ENCODE results near the gene GGTLC3. TPM values are rescaled to one million over a fixed set of nuclear protein-coding genes. Genes with fewer than 3 reads are reported as not detected.
"Not testable (repeated sequence)": the region's sequence is repeated elsewhere in the genome, so short reads cannot be mapped to it uniquely, and the experiment has no call there.

Gene GGTLC3
- total and polyA plus RNA-seq, 2 of the 4 experiments (the other 2 are of a cell fraction), result not detected

DNA sequence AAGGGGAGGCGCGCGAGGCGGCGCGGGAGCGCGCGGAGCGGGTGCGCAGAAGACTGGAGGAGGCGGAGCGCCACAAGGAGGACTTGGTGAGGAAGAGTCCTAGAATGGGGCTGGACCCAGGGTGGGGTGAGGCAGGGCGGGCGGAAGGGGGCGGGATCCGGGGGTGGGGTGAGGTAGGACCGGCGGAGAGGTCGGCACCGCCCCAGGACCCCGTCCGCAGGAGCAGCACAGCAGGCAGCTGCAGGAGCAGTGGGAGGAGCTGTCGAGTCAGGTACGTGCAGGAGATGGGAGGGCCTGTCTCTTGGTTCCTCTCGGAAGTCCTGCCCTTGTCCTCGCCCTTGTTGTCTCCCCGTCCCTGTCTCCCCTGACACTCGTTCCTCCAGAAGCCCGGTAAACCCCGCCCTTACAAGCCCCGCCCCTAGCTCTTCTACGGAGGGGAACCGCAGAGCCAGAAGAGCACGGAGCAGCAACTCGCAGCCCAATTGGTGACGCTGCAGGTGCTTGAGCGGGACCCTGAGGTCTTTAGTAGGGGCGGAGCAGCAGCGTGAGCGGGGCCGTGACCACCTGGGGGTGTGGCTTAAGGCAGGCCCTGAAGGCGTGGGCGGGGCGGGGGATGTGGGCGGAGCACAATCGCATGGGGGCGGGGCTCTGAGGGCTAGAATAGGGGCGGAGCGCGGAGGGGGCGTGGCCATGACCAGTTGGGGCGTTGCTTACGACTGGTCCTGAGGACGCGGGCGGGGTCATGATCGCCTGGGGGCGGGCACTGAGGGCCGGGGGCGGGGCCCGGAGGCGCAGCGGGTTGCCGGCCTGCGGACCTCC, 10.8 kb upstream of the GGTLC3 start:
- H3K79me1 ChIP-seq (ENCODE audit: low read depth in 1 of 2, low read length in 2 of 2); H2AK5ac ChIP-seq (ENCODE audit: low read depth, low read length); H4K20me1 ChIP-seq (ENCODE audit: insufficient read depth, low read length); H3K4me1 ChIP-seq (ENCODE audit: control insufficient read depth, insufficient read depth, low read length); H3K4me2 ChIP-seq (ENCODE audit: low read depth, low read length); H4K5ac ChIP-seq (ENCODE audit: low read depth, low read length); CTCF ChIA-PET; H2AK9ac ChIP-seq (replicated peaks; ENCODE audit: low read depth, low read length, poor library complexity); H3K4ac ChIP-seq (ENCODE audit: low read depth, low read length); H2AFZ ChIP-seq (replicated peaks; ENCODE audit: low read length, poor library complexity); H3K9ac ChIP-seq (ENCODE audit: low read depth, low read length); H3K4me3 ChIP-seq (ENCODE audit: insufficient read depth, low read depth, low read length); H3K14ac ChIP-seq (replicated peaks; ENCODE audit: low read depth, low read length); H3K36me3 ChIP-seq (ENCODE audit: control insufficient read depth, insufficient read depth, low read length); H2BK120ac ChIP-seq (ENCODE audit: low read depth, low read length); intact Hi-C loops (cut with micrococcal nuclease); H4K8ac ChIP-seq (ENCODE audit: low read depth in 2 of 2, low read length in 2 of 2); H3K9me1 ChIP-seq (ENCODE audit: insufficient read depth, low read length); H2BK15ac ChIP-seq (ENCODE audit: low read depth, low read length); POLR2A ChIA-PET (ENCODE audit: unreplicated experiment); H3K23ac ChIP-seq (ENCODE audit: low read depth, low read length); H3K18ac ChIP-seq (ENCODE audit: low read depth, low read length); H3K27ac ChIP-seq (ENCODE audit: insufficient read depth, low read length); BruUV-seq (replicated peaks); dilution Hi-C loops (cut with HindIII; ENCODE audit: low sequenced_read_pairs, unreplicated experiment); H4K91ac ChIP-seq (ENCODE audit: insufficient read depth, low read depth, low read length); H3K56ac ChIP-seq (ENCODE audit: extremely low read depth, insufficient read depth, low read length); in situ Hi-C loops (cut with MboI; ENCODE audit: low sequenced_read_pairs); H3K27me3 ChIP-seq (ENCODE audit: control insufficient read depth, insufficient read depth, low read length); H2BK5ac ChIP-seq (ENCODE audit: low read depth, low read length, poor library complexity, severe bottlenecking); H3K9me3 ChIP-seq (ENCODE audit: control insufficient read depth, insufficient read depth, low read length); H2BK20ac ChIP-seq (ENCODE audit: low read depth, low read length): not testable (repeated sequence)
- peak; percentile 53 for DNase-seq
- peak; percentile 91 for ATAC-seq (ENCODE audit: low read depth)
- WGBS, 2 experiments (ENCODE audit: extremely low coverage in 2 of 2, insufficient read length in 1 of 2), result no CpG with 5 or more reads among the region's 66 CpGs

DNA sequence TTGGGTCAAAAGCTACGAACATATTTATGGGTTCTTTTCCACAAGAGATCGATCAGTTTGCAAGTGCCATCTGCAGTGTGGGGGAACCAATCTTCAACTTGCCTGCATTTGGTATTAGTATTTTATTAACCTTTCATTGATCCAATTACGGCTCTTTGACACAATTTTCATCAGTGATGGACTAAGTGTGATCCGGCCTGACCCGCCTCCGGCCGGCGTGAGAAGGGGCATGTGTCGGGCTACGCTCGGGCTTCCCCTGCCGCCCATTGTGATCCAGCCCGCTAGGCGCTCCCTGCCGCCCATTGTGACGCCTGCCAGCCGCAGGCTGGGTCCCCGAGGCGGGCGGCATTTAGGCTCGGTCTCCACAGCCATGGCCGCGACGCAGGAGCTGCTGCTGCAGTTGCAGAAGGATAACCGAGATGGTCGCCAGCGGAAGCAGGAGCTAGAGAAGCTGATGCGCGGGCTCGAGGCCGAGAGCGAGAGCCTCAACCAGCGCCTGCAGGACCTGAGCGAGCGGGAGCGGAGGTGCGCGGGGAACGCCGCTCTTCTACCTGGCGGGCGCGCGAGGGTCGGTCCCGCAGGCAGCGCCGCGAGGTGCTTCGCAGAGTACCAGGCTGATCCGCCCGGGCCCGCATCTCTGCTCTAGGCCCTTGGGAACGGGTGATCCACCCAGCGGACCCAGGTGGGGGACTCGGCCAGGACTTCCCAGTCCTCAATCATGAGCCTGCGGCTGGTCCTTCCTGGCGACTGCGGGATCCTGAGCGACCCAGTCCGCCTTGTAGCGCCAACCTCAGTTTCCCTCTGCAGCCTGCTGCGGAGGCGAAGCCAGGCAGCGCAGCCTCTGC, 10.0 kb upstream of the GGTLC3 start, which contains the start of gene TMEM191B:
Gene TMEM191B, plus strand, starts transcription at position 51 of the 845 bp plus-strand sequence. Its CDS starts 179 bp downstream, at position 230.
- POLR2A ChIA-PET (ENCODE audit: unreplicated experiment), result not testable (repeated sequence)

More for the DNA sequence above, 10.0 kb upstream of the GGTLC3 start, which contains the start of gene TMEM191B:
- H3K27me3 ChIP-seq (ENCODE audit: control insufficient read depth, insufficient read depth, low read length); H3K36me3 ChIP-seq (ENCODE audit: control insufficient read depth, insufficient read depth, low read length); H3K9me1 ChIP-seq (ENCODE audit: insufficient read depth, low read length); CTCF ChIA-PET; H2AFZ ChIP-seq (replicated peaks; ENCODE audit: low read length, poor library complexity); H3K18ac ChIP-seq (ENCODE audit: low read depth, low read length); dilution Hi-C loops (cut with HindIII; ENCODE audit: low sequenced_read_pairs, unreplicated experiment); H3K9me3 ChIP-seq (ENCODE audit: control insufficient read depth, insufficient read depth, low read length); H3K79me1 ChIP-seq (ENCODE audit: low read depth in 1 of 2, low read length in 2 of 2); H4K91ac ChIP-seq (ENCODE audit: insufficient read depth, low read depth, low read length); H2AK5ac ChIP-seq (ENCODE audit: low read depth, low read length); H3K4me3 ChIP-seq (ENCODE audit: insufficient read depth, low read depth, low read length); BruUV-seq (replicated peaks); H2BK5ac ChIP-seq (ENCODE audit: low read depth, low read length, poor library complexity, severe bottlenecking); H2BK15ac ChIP-seq (ENCODE audit: low read depth, low read length); H3K4me2 ChIP-seq (ENCODE audit: low read depth, low read length); H3K56ac ChIP-seq (ENCODE audit: extremely low read depth, insufficient read depth, low read length); H3K9ac ChIP-seq (ENCODE audit: low read depth, low read length); H2BK120ac ChIP-seq (ENCODE audit: low read depth, low read length); H2BK20ac ChIP-seq (ENCODE audit: low read depth, low read length); DNase-seq; H4K20me1 ChIP-seq (ENCODE audit: insufficient read depth, low read length); H4K8ac ChIP-seq (ENCODE audit: low read depth in 2 of 2, low read length in 2 of 2); H3K27ac ChIP-seq (ENCODE audit: insufficient read depth, low read length); H4K5ac ChIP-seq (ENCODE audit: low read depth, low read length); H3K14ac ChIP-seq (replicated peaks; ENCODE audit: low read depth, low read length); H3K4me1 ChIP-seq (ENCODE audit: control insufficient read depth, insufficient read depth, low read length); in situ Hi-C loops (cut with MboI; ENCODE audit: low sequenced_read_pairs); H3K23ac ChIP-seq (ENCODE audit: low read depth, low read length); H3K4ac ChIP-seq (ENCODE audit: low read depth, low read length); intact Hi-C loops (cut with micrococcal nuclease); H2AK9ac ChIP-seq (replicated peaks; ENCODE audit: low read depth, low read length, poor library complexity): not testable (repeated sequence)
- ATAC-seq (ENCODE audit: low read depth), result peak; percentile 15
- no CpG with 5 or more reads among the region's 65 CpGs for WGBS, 2 experiments (ENCODE audit: extremely low coverage in 2 of 2, insufficient read length in 1 of 2)
